GM12801 (cell line): ENCODE data around the gene ZNF367.

Experiments used
- CTCF ChIP-seq: IDR thresholded peaks from one replicate; pipeline ENCODE4 v1.5.1; 2011; ENCODE audit warnings: control low read depth; ENCODE audit not compliant: insufficient read length; ENCODE audit errors: extremely low read depth

The ZNF367 gene

GRCh38 chr9:96436063-96436455 lies 17.9 kb upstream of the ZNF367 start:
- TF ChIP-seq CTCF, result no peak

GRCh38 chr9:96435345-96435744 lies 17.2 kb upstream of the ZNF367 start:
- TF ChIP-seq CTCF, result no peak

- no peak for TF ChIP-seq CTCF
These were observed 12.2 kb upstream of the ZNF367 start for GRCh38 chr9:96430377-96430776.

- TF ChIP-seq CTCF, result no peak
These were observed 11.6 kb upstream of the ZNF367 start for GRCh38 chr9:96429732-96430131.

- TF ChIP-seq CTCF, result no peak
These were observed 7.5 kb upstream of the ZNF367 start for GRCh38 chr9:96425500-96426169.

- no peak for TF ChIP-seq CTCF
These were observed 5.8 kb upstream of the ZNF367 start for GRCh38 chr9:96423985-96424336.

DNA sequence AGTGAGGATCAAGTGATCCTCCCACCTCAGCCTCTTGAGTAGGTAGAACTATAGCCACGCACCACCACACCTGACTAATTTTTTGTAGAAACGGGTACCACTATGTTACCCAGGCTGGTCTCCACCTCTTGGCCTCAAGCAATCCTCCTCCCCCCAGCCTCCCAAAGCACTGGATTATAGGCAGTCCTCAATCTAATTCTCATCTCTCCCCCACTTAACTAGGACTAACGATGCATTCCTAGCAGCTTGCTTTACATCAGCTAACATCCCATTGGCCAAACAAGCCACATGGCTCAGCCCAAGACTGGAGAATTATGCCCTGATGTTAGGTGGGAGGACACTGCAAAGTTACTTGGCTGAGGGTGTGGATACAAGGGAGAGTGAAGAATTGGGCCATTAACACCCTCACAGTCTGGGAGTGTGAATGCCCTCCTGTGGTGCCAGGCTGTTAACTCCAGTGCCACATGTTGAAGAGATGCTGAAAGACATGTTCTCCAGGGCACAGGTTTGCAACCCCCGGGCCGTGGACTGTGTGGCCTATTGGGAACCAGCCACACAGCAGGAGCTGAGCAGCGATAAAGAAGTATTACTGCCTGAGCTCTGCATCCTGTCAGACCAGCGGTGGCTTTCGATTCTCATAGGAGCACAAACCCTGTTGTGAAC lies 5.3 kb upstream of the ZNF367 start:
- TF ChIP-seq CTCF, result no peak
